GM18909 (cell line): Measurements from ENCODE around the gene MYO7B.

Experiments used
- ATAC-seq: cut with Tn5 transposase; IDR thresholded peaks from one replicate; pipeline ENCODE4 v1.9.1; 2021; ENCODE audit warnings: mild to moderate bottlenecking; ENCODE audit not compliant: unreplicated experiment, poor library complexity

The MYO7B gene

DNA sequence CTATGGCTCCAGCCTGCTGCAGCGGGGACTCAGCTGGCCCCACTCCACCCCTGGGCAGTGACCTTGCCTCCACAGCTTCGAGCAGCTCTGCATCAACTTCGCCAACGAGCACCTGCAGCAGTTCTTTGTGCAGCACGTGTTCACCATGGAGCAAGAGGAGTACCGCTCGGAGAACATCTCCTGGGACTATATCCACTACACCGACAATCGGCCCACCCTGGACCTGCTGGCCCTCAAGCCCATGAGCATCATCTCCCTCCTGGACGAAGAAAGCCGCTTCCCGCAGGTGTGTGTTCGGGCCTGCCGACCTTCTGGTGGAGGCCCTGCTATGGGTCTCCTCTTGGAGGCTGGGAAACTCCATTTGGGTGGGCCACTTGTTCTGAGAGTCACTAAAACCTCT lies 48.6 kb downstream of the MYO7B start:
- no peak for ATAC-seq

DNA sequence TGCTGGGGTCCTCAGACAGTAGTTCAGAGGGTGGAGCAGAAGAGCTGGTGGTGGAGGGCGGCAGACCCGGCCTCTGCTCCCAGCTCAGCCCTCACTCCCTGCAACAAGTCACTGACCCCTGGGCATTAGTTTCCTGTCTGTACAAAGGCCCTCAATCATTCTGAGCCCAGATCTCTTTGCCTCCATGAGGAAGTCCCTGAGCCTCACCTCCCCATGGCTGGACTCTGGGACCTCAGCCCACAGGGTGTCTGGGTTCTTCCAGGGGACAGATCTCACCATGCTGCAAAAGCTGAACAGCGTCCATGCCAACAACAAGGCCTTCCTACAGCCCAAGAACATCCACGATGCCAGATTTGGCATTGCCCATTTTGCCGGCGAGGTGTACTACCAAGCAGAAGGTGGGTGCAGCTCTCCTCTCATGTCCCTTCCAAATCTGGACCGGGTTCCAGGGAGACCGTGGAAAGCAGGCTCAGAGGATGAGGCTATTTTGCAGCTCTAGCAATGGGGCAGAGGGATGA lies 49.1 kb downstream of the MYO7B start:
- ATAC-seq = no peak

DNA sequence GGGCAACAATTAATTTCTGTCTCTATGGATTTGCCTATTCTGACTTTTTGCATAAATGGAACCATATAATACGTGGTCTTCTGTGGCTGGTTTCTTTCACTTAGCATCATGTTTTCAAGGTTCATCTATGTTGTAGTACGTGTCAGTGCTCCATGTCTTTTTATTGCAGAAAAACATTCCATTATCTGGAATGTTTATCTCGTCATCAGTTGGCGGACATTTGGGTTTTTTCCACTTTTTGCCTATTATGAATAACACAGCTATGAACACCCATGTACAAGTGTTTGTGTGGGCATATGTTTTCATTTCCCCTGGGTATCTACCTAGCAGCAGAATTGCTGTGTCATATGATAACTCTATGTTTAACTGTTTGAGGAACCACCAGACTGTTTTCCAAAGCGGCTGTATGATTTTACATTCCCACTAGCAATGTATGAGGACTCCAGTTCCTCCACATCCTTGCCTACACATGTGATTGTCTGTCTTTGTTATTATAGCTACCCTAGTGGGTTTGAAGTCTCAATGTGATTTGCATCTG lies 49.9 kb downstream of the MYO7B start:
- no peak for ATAC-seq

DNA sequence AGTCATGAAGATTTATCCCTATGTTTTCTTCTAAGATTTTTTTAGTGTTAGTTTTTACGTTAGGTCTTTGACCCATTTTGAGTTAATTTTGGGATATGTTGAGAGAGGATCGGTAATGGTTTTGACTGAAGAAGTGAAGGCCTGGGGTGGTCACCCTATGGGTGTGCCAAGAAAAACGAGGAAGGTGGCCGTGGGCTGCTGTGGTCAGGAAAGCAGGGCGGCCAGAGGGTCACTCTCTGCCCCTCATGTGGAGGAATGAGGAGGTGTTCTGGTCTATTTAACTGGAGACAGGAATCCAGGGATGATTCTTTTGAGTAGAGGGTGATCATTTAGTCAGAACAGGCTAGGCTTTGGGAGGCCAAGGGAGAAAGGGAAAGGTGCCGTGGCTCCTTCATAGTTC lies 50.7 kb downstream of the MYO7B start:
- ATAC-seq = no peak

DNA sequence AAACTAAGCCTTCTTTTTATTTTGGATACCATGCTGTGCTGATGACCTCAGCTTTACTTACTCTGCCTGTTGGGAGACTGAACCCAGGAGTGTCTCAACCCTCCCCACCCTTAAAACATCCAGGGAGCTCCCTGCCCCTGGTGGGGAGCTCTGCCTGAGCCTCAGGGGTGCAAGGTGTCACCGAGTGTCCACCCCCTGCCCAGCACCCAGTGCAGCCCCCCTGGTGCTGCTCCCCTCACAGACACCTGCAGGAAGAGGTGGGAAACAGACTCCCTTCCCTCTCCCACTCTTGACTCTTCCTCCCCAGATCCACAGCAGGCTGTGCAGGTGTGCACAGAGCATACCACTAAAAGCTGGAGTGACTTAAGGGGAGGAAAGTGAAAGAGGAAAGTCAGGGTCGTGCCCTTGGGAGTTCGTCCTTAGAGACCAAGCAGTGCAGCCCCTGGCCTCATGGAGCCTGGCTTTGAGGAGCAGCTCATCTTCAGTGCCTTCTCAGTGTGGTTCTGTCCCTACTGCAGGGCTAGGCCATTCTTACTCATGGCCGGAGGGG lies 51.3 kb downstream of the MYO7B start:
- no peak for ATAC-seq

DNA sequence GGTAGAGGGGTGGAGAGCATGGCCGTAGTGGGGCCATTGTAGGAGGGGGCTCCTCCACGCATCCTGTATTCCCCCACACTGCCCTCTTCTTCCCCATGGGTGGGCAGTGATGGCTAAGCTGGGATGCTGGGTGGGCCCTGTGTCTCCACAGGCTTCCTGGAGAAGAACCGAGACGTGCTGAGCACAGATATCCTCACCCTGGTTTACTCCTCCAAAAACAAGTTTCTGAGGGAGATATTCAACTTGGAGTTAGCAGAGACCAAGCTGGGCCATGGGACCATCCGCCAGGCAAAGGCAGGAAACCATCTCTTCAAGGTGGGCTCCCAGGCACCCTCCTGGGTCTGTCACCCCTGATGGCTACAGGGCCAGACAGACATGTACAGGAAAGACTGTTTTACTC lies 52.8 kb downstream of the MYO7B start:
- no peak for ATAC-seq

DNA sequence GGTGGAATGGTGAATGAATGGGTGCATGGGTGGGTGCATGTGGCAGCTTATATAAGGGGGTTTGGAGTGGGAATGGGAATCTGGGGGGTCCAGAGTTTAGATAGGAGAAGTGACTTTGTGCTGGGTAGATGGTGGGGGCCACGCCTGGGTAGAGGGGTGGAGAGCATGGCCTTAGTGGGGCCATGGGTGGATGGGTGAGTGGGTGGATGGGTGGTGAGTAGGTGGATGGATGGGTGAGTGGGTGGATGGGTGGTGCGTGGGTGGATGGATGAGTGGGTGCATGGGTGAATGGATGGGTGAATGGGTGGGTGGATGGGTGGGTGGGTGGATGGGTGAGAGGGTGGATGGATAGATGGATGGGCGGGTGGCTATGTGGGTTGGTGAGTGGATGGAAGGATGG lies 53.9 kb downstream of the MYO7B start:
- ATAC-seq = no peak

DNA sequence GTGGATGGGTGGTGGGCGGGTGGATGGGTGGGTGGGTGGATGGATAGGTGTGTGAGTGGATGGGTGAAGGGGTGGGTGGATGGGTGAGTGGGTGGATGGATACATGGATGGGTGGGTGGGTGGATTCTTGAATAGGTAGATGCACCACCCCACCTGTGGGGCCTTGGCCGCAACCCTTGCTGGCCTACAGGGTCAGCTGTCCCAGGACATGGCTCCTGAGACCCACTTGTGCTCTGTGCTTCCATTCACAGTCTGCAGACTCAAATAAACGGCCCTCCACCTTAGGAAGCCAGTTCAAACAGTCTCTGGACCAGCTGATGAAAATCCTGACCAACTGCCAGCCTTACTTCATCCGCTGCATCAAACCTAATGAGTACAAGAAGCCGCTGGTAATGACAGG lies 54.4 kb downstream of the MYO7B start:
- ATAC-seq = no peak

DNA sequence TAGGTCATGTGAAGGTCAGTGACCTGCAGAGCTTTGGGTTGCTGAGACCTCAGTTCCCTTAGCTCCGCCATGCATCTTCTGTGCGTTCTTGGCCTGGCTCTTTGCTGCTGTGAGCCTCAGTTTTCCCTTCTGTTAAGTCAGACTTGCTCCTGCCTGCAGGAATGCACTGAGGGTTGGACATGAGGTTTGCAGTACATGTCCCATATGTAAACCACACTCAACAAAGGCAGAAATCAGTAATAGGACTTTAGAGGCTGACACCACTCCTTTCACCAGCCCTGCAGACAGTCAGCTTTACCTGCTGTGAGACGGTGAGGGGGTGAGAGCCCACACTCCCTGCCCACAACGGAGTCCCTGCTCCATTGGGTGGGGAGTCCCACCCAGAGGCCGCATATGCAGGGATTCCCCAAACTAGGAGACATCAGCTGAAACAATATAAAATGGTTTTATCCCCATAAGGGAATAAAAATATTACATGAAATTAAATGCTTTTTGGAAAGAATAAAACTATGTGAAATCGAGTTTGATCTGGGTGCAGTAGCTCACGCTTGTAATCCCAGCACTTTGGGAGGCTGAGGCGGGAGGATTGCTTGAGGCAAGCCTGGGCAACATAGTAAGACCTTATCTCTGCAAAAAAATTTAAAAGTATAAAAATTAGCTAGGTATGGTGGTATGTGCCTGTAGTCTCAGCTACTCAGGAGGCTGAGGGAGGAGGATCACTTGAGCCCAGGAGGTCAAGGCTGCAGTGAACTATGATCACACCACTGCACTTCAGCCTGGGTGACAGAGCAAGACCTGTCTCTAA lies 55.1 kb downstream of the MYO7B start:
- no peak for ATAC-seq

DNA sequence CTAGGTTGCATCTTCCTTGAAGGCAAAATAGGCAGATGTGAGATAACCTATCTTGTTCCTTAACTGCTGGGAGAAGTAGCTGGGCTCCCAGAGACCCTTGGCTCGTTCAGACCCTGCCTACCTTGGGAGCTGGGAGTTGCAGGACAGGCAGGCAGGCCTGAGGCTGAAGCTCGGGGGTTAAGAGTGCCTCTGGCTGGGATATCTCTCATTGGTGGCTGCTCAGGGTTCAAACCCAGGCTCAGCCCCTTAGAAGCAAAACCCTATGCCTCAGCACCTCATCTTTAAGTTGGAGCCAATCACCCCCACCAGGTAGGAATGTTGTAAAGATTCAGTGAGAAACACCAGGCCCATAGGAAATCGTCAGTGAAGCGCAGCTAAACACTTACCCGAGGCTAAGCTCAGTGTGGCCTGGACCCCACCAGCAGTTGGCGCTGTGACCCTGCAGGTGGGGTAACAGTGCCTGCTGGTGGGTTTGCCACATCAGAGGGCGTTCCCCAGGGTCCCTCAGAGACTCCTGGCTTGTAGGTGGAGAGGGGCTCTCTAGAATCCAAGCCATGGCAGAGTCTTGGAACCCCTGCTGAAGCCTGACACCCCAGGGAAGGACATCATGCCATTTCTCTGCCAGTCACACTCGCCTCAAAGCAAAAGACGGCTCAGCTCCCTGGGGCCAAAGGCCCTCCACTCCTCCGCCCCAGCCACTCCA lies 55.9 kb downstream of the MYO7B start:
- ATAC-seq = peak; percentile 83

DNA sequence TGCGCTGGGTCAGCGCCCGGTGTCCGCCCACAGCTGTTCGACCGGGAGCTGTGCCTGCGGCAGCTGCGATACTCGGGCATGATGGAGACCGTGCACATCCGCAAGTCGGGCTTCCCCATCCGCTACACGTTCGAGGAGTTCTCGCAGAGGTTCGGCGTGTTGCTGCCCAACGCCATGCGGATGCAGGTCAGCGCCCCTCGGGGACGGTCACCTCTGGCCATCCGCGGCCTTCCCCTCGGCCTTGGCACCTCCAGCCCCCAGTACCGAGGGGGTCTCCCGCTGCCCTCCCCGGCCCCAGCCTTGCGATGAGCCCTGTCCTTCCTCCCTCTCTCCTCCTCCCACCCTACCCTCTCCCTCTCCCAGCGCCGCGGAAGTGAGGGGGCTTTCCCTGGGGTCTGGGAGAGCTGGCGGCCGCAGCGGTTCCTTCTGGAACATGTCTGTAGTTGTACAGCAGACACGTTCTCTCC lies 57.3 kb downstream of the MYO7B start:
- ATAC-seq = no peak

DNA sequence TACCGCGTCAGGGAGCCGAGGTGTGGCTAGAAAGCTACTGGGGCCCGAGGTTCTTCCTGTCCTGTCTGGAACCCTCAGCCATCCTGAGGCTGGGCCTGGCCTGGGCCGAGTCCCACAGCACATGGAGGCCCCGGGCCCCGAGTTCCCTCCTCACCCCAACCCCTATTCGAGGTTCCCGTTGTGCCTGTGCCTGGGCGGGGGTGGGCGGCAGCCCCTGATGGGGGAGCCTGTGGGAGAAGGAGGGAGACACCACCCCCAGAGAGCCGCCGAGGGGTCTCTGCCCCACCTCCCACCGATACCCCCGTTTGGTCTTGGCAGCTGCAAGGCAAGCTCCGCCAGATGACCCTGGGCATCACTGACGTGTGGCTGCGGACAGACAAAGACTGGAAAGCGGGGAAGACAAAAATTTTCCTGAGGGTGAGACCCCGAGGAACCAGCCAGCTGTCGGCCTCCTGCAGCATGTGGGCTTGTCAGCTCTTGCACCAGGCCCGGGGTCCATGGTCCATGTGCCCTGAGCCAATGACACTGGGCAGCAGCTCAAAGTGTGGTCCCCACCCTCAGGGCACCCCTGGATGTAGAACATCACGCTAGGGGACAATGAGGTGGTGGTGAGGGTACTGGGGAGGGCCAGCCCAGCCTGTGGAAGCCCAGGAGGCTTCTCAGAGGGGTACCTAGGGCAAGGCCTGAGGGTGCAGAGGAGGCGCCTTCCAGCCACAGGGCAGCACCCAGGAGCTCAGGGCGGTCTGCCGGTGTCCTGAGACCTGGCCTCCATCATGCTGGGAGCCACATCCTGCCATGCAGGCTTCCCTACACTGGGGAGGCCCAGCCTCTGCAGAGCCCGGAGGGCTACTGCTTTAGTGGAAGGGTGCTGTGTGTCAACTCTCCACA lies 58.0 kb downstream of the MYO7B start:
- no peak for ATAC-seq

DNA sequence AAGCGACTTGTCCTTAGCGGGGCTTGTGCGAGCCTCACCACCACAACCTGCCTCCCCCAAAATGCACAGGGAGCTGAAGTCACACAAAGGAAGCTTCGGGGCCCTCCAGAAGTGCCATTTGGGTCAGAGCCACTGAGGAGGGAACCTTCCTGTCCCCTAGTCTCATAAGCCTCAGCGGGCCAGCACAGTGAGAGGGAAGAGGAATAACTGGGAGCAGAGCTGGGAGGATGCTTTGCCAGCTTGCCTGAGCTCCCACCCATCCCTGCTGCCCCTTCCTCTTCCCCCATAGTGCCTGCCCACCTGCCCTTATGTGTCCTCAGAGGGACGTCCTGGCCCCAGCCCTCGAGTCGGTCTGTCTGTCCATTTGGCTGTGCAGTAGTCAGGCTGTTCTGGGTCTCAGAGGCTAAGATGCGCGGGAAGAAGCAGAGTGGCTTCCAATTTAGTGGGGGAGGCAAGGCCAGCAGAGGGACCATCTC lies 58.7 kb downstream of the MYO7B start:
- ATAC-seq = no peak

DNA sequence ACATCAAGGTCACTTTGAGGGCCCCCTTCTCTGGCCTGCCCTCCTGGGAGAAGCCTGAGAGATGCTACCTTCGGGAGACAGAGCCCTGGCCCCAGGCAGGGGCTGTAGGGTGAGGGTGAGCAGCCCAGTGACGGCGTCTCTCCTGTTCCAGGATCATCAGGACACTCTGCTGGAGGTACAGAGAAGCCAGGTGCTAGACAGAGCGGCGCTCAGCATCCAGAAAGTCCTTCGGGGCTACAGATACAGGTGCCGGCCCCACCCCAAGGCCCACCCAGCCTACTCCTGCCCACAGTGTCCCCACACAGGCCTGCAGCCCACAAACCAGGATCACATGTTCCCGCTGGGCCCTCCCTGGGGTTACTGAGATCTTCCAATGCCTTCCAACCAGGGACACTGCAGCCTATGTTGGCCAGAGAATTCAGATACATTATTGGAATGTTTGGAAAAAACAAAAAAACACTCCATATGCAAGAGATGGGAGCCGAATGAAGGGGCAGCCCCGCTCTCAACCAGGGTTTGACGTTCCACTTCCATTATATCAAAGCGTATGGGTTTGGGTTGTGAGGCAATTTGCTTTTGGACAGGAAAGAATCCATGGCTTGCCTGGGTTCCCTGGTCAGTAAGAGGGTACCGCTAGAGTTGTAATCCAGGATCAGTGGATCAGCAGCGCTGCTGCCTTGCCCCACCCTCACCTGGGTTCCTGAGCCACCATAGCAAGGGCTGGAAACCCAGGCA lies 61.0 kb downstream of the MYO7B start:
- no peak for ATAC-seq

DNA sequence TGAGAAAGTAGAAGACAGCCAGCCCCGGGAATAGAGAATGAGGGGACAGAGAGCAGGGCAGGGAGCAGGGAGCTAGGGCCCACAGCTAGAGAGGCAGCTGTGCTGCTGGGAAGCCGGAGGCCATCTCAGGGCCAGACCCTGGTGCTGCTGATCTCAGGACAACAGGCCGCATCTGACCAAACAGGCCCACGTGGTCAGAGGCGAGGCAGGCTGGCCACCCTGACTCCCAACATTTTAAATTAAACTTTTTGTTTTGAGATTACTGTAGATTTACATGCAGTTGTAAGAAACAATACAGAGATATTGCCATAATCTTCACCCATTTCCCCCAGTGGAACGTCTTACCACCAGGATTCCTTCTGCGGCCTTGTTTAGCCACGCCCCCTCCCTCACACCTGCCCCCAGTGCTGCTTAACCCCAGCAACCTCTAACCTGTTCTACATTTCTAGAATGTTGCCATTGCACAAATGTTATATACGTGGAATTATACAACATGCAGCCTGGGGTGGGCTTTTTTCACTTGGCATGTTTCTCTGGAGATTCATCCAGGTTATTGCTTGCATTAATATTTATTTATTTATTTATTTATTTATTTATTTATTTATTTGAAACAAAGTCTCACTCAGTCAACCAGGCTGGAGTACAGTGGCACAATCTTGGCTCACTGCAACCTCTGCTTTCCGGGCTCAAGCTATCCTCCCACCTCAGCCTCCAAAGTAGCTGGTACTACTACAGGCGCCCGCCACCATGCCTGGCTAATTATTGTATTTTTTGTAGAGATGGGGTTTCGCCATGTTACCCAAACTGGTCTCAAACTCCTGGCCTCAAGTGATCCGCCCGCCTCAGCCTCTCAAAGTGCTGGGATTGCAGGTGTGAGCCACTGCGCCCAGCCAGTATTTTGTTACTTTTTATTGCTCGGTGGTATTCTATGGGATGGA lies 61.8 kb downstream of the MYO7B start:
- no peak for ATAC-seq

DNA sequence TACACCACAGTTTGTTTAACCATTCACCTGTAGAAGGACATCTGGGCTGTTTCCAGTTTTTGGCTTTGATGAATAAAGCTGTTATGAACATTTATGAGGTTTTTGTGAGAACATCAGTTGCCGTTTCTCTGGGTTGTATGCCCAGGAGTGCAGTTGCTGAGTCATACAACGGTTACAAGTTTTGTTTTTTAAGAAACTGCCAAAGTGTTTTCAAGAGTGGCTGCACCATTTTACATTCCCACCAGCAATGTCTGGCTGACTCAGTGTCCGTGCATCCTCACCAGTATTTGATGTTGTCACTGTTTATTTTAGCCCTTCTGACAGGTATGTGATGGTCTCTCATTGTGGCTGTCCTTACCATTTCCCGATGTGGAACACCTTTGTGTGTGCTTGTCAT lies 62.5 kb downstream of the MYO7B start:
- ATAC-seq = no peak

DNA sequence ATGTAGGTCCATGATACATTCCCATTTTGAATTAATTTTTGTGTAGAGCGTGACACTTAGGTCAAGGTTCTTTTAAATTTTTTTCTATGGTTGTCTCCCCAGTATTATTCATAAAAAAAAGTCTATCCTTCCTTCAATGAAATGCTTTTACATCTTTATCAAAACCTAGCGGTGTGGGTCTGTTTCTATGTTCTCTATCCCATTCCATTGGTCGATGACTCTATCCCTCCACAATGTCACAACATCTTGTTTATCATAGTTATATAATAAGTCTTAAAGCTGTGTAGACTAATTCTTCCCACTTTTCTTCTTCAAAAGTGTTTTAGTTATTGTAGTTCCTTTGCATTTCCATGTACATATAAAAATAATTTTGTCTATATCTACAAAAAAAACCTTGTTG lies 63.2 kb downstream of the MYO7B start:
- ATAC-seq = no peak

DNA sequence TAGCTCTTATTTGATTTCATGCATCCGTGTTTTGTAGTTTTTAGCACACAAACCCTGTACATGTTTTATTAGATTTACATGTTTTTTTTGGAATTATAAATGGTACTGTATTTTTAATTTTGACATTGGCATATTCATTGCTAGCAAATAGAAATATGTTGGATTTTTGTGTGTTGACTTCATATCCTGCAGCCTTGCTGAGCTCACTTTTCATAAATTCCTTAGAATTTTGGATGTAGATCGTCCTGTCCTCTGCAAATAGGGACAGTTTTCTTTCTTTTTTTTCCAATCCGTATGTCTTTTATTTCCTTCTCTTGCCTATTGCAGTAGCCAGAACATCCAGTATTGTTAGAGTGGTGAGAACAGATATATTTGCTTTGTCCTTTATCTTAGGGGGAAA lies 63.7 kb downstream of the MYO7B start:
- no peak for ATAC-seq
